Measurements from ENCODE around the gene DOCK1. TPM values are rescaled to one million over a fixed set of nuclear protein-coding genes. Genes with fewer than 3 reads are reported as not detected.

Gene DOCK1
- total RNA-seq, 1 experiment from 2014 or later, result 60.4 TPM

GRCh38 chr10:127017541-127018297 lies 112.5 kb downstream of the DOCK1 start:
- Histone ChIP-seq H3K27ac (no peak overlapping the region), H3K4me1 (replicated peaks) (no peaks in the 10 kb centered on the region), H3K36me3 (peaks cover 45% of the 10 kb centered on the region), H3K4me3 (no peak overlapping the region), H3K27me3 (replicated peaks) (no peaks in the 10 kb centered on the region), H3K9me3 (replicated peaks) (no peaks in the 10 kb centered on the region)
- no peak for DNase-seq (ENCODE audit: low read depth in 1 of 2, low spot score in 2 of 2)

GRCh38 chr10:127018298-127018650 lies 113.0 kb downstream of the DOCK1 start:
- Histone ChIP-seq H3K4me1 (replicated peaks) (no peaks in the 10 kb centered on the region), H3K27me3 (replicated peaks) (no peaks in the 10 kb centered on the region), H3K4me3 (no peak overlapping the region)

GRCh38 chr10:127018766-127019165 lies 113.5 kb downstream of the DOCK1 start:
- Histone ChIP-seq H3K4me1 (replicated peaks) (no peaks in the 10 kb centered on the region), H3K36me3 (peaks cover 43% of the 10 kb centered on the region), H3K27ac (no peak overlapping the region), H3K9me3 (replicated peaks) (no peaks in the 10 kb centered on the region), H3K4me3 (no peak overlapping the region), H3K27me3 (replicated peaks) (no peaks in the 10 kb centered on the region)
- DNase-seq (ENCODE audit: low read depth in 1 of 2, low spot score in 2 of 2), result no peak

More at GRCh38 chr10:127018298-127018650, 113.0 kb downstream of the DOCK1 start:
- no peak overlapping the region for H3K27ac ChIP-seq
- no peaks in the 10 kb centered on the region for H3K9me3 ChIP-seq (replicated peaks)
- no peak for DNase-seq (ENCODE audit: low read depth in 1 of 2, low spot score in 2 of 2)
- H3K36me3 ChIP-seq, result peaks cover 40% of the 10 kb centered on the region

GRCh38 chr10:127020260-127020659 lies 115.0 kb downstream of the DOCK1 start:
- Histone ChIP-seq H3K9me3 (replicated peaks) (no peaks in the 10 kb centered on the region), H3K4me3 (no peak overlapping the region), H3K27ac (no peak overlapping the region), H3K4me1 (replicated peaks) (no peaks in the 10 kb centered on the region), H3K27me3 (replicated peaks) (no peaks in the 10 kb centered on the region), H3K36me3 (peaks cover 49% of the 10 kb centered on the region)
- DNase-seq (ENCODE audit: low read depth in 1 of 2, low spot score in 2 of 2), result no peak

- H3K9me3 ChIP-seq (replicated peaks), result no peaks in the 10 kb centered on the region
- H3K27me3 ChIP-seq (replicated peaks), result no peaks in the 10 kb centered on the region
- no peak for DNase-seq (ENCODE audit: low read depth in 1 of 2, low spot score in 2 of 2)
- no peak overlapping the region for H3K4me3 ChIP-seq
- H3K36me3 ChIP-seq, result peaks cover 52% of the 10 kb centered on the region
- H3K4me1 ChIP-seq (replicated peaks), result no peaks in the 10 kb centered on the region
- H3K27ac ChIP-seq, result no peak overlapping the region
These were observed 116.6 kb downstream of the DOCK1 start for GRCh38 chr10:127021801-127022200.

GRCh38 chr10:127024685-127025435 lies 119.6 kb downstream of the DOCK1 start:
- H3K4me1 ChIP-seq (replicated peaks), result no peaks in the 10 kb centered on the region
- no peak overlapping the region for H3K4me3 ChIP-seq
- H3K9me3 ChIP-seq (replicated peaks), result no peaks in the 10 kb centered on the region
- H3K36me3 ChIP-seq, result peaks cover 52% of the 10 kb centered on the region
- H3K27me3 ChIP-seq (replicated peaks), result no peaks in the 10 kb centered on the region
- DNase-seq (ENCODE audit: low read depth in 1 of 2, low spot score in 2 of 2), result no peak
- H3K27ac ChIP-seq, result no peak overlapping the region

- H3K36me3 ChIP-seq, result peaks cover 74% of the 10 kb centered on the region
- H3K27ac ChIP-seq, result no peak overlapping the region
- no peak overlapping the region for H3K4me3 ChIP-seq
- DNase-seq (ENCODE audit: low read depth in 1 of 2, low spot score in 2 of 2), result no peak
- H3K27me3 ChIP-seq (replicated peaks), result no peaks in the 10 kb centered on the region
- H3K9me3 ChIP-seq (replicated peaks), result no peaks in the 10 kb centered on the region
- no peaks in the 10 kb centered on the region for H3K4me1 ChIP-seq (replicated peaks)
These were observed 122.6 kb downstream of the DOCK1 start for GRCh38 chr10:127027786-127028185.

GRCh38 chr10:127028556-127028955 lies 123.3 kb downstream of the DOCK1 start:
- Histone ChIP-seq H3K4me3 (no peak overlapping the region), H3K27ac (no peak overlapping the region), H3K9me3 (replicated peaks) (no peaks in the 10 kb centered on the region), H3K27me3 (replicated peaks) (no peaks in the 10 kb centered on the region), H3K4me1 (replicated peaks) (no peaks in the 10 kb centered on the region), H3K36me3 (peaks cover 81% of the 10 kb centered on the region)
- no peak for DNase-seq (ENCODE audit: low read depth in 1 of 2, low spot score in 2 of 2)

GRCh38 chr10:127029061-127029460 lies 123.8 kb downstream of the DOCK1 start:
- no peak overlapping the region for H3K4me3 ChIP-seq
- DNase-seq (ENCODE audit: low read depth in 1 of 2, low spot score in 2 of 2), result no peak
- H3K36me3 ChIP-seq, result peaks cover 81% of the 10 kb centered on the region

GRCh38 chr10:127033216-127034033 lies 128.2 kb downstream of the DOCK1 start:
- no peak overlapping the region for H3K27ac ChIP-seq
- no peaks in the 10 kb centered on the region for H3K27me3 ChIP-seq (replicated peaks)
- no peaks in the 10 kb centered on the region for H3K4me1 ChIP-seq (replicated peaks)
- no peak for DNase-seq (ENCODE audit: low read depth in 1 of 2, low spot score in 2 of 2)
- no peak overlapping the region for H3K4me3 ChIP-seq
- no peaks in the 10 kb centered on the region for H3K9me3 ChIP-seq (replicated peaks)
- H3K36me3 ChIP-seq, result peaks cover 76% of the 10 kb centered on the region

More at GRCh38 chr10:127029061-127029460, 123.8 kb downstream of the DOCK1 start:
- Histone ChIP-seq H3K27ac (no peak overlapping the region), H3K9me3 (replicated peaks) (no peaks in the 10 kb centered on the region), H3K4me1 (replicated peaks) (no peaks in the 10 kb centered on the region), H3K27me3 (replicated peaks) (no peaks in the 10 kb centered on the region)

GRCh38 chr10:127034034-127034633 lies 128.9 kb downstream of the DOCK1 start:
- Histone ChIP-seq H3K27me3 (replicated peaks) (no peaks in the 10 kb centered on the region), H3K36me3 (peaks cover 76% of the 10 kb centered on the region), H3K4me3 (no peak overlapping the region), H3K9me3 (replicated peaks) (no peaks in the 10 kb centered on the region), H3K27ac (no peak overlapping the region), H3K4me1 (replicated peaks) (no peaks in the 10 kb centered on the region)
- no peak for DNase-seq (ENCODE audit: low read depth in 1 of 2, low spot score in 2 of 2)

- no peaks in the 10 kb centered on the region for H3K4me1 ChIP-seq (replicated peaks)
- H3K9me3 ChIP-seq (replicated peaks), result no peaks in the 10 kb centered on the region
- H3K4me3 ChIP-seq, result no peak overlapping the region
- no peaks in the 10 kb centered on the region for H3K27me3 ChIP-seq (replicated peaks)
- peaks cover 78% of the 10 kb centered on the region for H3K36me3 ChIP-seq
- no peak for DNase-seq (ENCODE audit: low read depth in 1 of 2, low spot score in 2 of 2)
- no peak overlapping the region for H3K27ac ChIP-seq
These were observed 129.6 kb downstream of the DOCK1 start for GRCh38 chr10:127034790-127035189.

- H3K36me3 ChIP-seq, result peaks cover 83% of the 10 kb centered on the region
- H3K27me3 ChIP-seq (replicated peaks), result no peaks in the 10 kb centered on the region
- H3K27ac ChIP-seq, result no peak overlapping the region
- no peaks in the 10 kb centered on the region for H3K9me3 ChIP-seq (replicated peaks)
- no peaks in the 10 kb centered on the region for H3K4me1 ChIP-seq (replicated peaks)
- no peak overlapping the region for H3K4me3 ChIP-seq
- DNase-seq (ENCODE audit: low read depth in 1 of 2, low spot score in 2 of 2), result no peak
These were observed 130.6 kb downstream of the DOCK1 start for GRCh38 chr10:127035827-127036226.
